Inflammatory macrophage treated with lipopolysaccharide for 1 hour (primary cell): Measurements from ENCODE around the gene ERP44.
A peak's percentile ranks its signal among the peaks of the same experiment; 100 is the strongest.
"Not testable (repeated sequence)": the region's sequence is repeated elsewhere in the genome, so short reads cannot be mapped to it uniquely, and the experiment has no call there.

Experiments
- DNase-seq, 2 donors: peaks; one replicate each; pipeline ENCODE4 v3.0.0-alpha.2; 2020 to 2022

The ERP44 gene

DNA sequence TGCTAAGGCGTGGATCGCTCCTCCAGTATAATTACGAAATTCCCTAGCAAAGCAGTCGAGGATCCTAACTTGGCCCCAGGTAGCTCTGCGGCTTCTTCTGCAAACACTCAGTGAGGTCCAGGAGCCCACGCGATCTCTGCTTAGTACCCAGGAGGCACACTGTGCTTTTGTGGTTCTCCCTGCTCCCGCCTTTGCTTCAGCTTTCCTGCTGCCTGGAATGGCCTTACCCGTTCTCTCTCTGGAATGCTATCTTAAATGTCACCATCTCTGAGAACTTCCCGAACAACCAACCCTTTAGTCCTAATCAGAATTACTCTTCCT lies 882 bp upstream of the ERP44 start:
- DNase-seq, result peak in 1 of 2 donors; percentile 6

GRCh38 chr9:100098046-100098886 lies 534 bp downstream of the ERP44 start:
- DNase-seq, result peak; percentile 66 to 72

- no peak for DNase-seq
Measured at GRCh38 chr9:100096378-100096916, 2.4 kb downstream of the ERP44 start.

- DNase-seq, result not testable (repeated sequence)
Measured at GRCh38 chr9:100094411-100094810, 4.4 kb downstream of the ERP44 start.

- DNase-seq, result no peak
Measured at GRCh38 chr9:100092066-100092465, 6.7 kb downstream of the ERP44 start.

GRCh38 chr9:100091650-100092049 lies 7.2 kb downstream of the ERP44 start:
- no peak for DNase-seq

DNA sequence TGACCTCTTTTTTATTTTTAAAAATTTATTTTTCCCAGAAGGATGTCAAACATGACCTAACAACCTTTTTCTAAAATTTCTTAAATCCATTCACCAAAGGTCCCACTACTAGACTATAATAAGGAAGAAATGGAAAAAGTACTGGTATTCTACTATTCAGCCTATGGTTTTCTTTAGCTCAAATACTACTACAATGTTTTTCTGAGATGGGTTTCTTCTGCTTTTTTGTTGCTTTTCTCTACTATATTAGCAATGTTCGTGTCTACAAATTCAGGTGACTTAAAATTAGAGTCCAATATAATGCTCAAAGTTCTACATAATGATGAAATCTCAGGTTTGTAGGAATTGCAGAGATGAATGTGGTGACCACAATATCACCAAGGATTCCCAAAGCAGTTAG lies 7.9 kb downstream of the ERP44 start:
- no peak for DNase-seq

DNA sequence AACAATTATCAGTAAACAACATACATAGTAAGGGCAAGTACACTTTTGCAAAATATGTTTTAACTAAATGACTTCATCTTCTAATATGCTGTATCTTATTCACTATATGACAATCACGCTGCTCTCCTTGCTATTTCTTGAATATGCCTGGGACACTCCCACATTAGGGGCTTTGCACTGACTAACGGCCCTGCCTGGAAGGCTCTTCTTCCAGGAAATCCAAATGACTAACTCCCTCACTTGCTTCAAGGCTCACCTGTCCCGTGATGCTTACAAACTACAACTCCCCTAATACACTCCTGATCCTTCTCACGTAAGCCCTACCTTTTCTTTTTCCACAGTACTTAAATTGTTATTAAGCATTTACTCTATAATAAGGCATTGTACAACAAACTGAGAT lies 10.6 kb downstream of the ERP44 start:
- DNase-seq, result no peak

GRCh38 chr9:100087218-100087617 lies 11.6 kb downstream of the ERP44 start:
- DNase-seq, result no peak

DNA sequence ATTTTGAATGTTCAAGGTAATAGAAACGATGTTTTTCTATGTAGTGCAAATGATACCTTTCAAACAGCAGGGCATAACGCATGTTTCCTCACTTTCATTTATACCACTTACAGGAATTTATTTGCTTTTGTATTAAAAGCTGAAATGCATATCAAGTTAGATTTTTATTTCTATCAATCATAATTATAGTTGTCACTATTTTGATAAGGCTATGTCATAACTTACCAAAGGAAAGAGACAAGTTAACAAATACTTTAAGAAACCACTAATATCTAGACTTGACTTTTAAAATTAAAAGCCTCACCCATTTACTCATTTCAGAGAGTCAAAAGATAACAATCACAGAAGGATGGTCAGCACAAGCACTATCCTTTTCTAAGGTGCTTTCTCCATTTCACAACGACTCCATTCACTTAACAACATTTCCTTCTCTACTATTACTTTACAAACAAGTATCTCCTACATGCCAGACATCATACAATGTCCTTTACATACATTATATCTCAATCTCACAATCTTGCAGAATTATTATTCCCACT lies 12.6 kb downstream of the ERP44 start:
- DNase-seq, result no peak

DNA sequence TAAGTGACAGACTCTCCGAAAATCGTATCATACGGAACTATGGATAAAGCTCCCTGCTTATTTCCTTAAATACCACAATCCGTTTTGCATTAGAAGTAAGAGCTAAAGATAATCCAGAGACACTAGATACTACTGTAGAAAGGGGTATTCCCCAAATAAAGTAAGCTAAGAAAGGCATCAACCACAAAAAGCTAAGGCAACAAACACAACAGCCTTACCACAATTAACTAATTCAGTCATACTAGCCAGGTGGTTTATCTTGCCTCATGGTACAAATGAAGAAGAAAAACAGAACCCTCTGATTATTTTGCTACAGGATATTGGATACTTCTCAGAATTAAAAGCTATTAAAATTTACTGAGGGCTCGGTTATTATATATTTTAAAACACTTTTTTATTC lies 14.1 kb downstream of the ERP44 start:
- DNase-seq, result no peak

GRCh38 chr9:100084128-100084453 lies 14.7 kb downstream of the ERP44 start:
- no peak for DNase-seq

DNA sequence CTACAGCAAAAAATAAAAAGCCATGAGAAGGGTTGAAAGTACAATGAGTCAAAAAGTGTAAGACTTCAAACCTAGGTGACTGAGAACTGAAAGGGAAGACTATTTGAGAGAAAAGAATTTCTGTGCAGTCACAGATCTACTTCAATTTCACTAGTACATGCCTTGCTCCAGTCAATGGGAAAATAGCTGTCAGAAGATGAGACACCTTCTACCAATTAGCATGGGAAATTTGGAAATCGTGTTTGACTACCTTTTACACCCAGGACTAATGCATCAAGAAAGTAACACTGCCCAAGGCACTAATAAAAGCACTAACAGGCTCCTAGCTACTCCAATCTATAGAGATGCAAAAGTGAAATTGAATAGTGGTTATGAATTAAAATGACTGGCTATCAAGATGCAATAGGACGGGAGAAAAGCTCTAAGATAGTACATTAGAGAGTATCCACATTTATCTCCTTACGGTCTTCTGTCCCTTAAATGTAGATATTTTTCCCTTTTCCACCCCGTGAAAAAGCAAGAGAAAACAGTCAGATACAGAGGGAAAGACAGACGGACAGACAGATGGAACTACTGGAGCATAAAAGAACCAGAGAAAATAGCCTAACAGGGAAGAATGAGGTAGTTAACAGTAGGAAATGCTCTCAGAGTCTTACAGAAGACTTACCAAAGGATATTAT lies 15.2 kb downstream of the ERP44 start:
- DNase-seq, result no peak

DNA sequence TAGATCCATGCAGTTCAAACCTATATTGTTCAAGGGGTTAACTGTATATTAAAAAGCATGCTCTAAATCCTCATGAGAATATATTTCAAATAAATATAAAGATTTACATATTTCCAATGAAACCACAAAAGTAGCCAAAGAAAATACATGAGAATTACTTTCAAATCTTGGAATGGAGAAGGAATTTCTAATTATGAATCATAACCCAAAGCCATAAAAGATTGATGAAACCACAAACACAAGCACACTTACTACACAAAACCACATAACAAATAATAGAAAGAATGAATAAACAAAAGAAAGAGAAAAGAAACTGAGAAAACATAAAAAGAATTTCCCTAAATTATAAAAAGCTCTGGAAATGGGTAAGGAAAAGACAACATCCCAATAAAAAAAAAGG lies 16.0 kb downstream of the ERP44 start:
- no peak for DNase-seq

DNA sequence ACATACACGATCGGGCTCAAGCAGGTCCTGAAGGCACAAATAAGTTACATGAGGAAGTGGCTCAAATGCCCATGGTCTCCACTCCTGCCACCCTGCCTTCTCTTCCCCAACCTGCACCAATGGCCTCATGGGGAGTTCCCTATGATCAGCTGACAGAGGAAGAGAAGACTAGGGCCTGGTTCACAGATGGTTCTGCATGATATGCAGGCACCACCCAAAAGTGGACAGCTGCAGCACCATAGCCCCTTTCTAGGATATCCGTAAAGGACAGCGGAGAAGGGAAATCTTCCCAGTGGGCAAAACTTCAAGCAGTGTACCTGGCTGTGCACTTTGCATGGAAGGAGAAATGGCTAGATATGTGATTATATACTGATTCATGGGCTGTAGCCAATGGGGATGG lies 22.5 kb downstream of the ERP44 start:
- DNase-seq, result not testable (repeated sequence)

DNA sequence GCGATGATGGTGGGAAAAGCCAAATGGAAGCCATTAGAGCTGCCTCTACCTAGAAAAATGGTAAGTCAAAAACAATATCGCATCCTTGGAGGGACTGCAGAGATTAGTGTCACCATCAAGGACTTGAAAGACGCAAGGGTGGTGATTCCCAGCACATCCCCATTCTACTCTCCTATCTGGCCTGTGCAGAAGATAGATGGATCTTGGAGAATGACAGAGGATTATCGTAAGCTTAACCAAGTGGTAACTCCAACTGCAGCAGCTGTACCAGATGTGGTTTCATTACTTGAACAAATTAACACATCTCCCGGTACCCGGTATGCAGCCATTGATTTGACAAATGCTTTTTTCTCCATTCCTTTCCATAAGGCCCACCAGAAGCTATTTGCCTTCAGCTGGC lies 23.8 kb downstream of the ERP44 start:
- DNase-seq, result no peak

DNA sequence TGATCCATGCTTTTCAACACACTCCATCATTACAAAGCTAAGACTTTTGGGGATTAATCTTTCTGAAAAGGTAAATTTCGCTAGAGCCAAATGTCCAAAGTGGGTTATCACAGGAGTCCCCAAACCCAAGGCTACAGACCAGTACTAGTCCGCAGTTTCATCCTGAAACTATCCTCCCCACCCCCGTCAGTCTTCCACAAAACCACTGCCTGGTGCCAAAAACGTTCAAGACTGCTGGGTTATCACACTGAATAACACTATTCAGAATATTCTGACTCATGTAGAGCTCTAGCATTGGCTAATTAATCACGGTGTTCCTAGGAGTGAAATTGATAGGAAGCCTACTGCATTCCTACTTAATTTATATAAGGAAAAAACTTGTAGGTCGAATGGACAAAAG lies 24.7 kb downstream of the ERP44 start:
- DNase-seq, result no peak

GRCh38 chr9:100072805-100073204 lies 26.0 kb downstream of the ERP44 start:
- no peak for DNase-seq

GRCh38 chr9:100071271-100071670 lies 27.5 kb downstream of the ERP44 start:
- DNase-seq, result no peak

DNA sequence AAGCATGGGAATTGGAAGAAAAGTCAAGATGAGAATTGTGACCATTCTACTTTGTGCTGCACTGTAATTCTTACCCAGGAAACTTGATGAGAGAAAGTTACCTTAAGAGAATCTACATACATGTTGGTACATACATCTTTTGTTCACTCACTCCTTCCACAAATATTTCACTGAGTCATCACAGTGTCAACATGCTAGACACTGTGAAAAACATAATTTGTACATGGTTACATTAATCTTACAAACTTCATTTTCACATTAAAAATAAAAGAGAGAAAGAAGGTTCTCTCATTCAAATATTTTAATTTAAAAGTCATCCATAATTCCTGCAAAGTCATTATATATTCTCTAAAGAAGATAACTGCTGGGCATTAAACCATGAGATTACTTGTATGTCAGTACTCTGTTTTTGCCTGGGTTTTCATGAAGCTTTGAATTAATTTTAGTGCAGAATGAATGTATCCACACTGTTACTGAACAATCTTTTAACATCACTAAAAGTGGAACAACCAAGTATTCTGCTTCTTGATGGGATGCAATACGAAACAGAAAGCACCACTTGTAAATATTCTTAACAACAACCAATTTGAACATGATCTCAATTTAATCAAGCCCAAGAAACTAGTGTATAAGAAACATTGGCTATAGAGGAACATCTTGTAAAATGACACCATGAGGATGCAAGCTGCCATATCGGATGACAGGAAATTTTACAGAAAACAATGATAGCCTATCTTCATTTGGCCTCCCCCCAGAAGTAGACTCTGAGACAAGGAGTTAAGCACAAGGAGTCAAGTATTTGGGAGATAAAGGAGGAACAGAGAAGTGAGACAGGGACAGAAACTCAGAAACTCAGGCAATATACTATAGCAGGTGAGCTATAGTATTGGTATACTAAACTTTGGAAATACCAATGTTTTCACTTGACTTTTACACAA lies 28.4 kb downstream of the ERP44 start:
- DNase-seq, result no peak

DNA sequence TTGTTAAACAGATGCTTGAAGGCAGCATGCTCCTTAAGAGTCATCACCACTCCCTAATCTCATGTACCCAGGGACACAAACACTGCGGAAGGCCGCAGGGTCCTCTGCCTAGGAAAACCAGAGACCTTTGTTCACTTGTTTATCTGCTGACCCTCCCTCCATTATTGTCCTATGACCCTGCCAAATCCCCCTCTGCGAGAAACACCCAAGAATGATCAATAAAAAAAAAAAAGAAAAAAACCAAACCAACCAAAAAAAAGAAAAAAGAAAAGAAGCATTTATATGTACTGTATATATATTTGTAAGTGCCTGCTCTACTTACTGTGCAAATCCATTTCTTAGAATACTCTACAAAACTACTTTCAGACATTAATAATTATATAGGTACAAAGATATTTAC lies 29.7 kb downstream of the ERP44 start:
- DNase-seq, result not testable (repeated sequence)

GRCh38 chr9:100067990-100068389 lies 30.8 kb downstream of the ERP44 start:
- not testable (repeated sequence) for DNase-seq

DNA sequence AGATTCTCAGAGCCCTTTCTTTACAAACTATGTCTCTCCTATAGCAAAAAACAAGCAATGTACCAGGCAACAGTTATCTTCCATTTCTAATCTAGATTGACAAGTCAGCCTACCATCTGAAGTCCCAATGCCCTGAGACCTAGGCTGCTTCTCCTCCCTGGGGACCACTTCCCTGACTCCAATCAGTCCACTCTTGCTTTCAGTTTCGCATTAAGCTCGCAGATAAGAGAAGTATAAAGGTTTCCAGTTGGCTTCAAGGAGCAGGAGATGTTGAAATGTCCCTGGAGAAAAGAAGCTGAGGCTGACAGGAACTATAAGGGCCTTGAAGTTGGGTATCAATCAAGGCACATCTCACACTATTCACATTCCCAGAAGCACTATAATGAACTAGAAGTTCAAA lies 32.3 kb downstream of the ERP44 start:
- DNase-seq, result peak; percentile 35 to 53
